Vagina (tissue), 2 donors: ENCODE measurements around the gene RALGPS2. TPM values are rescaled to one million over a fixed set of nuclear protein-coding genes. Genes with fewer than 3 reads are reported as not detected.

Experiments
- DNase-seq, 2 donors: peaks; one replicate each; pipeline ENCODE4 v3.0.0-alpha.2; 2017; ENCODE audit errors: extremely low spot score in 2 of 2
- H3K27ac ChIP-seq: fragments of 200-600 bp; sonication (generic); one replicate; pipeline ENCODE4 v1.5.1; 2019
- H3K27me3 ChIP-seq: fragments of 200-600 bp; sonication (generic); one replicate; pipeline ENCODE4 v1.5.1; 2019
- H3K36me3 ChIP-seq, 2 donors: fragments of 200-600 bp; sonication (generic); one replicate each; pipeline ENCODE4 v1.5.1; 2017 to 2019
- H3K4me1 ChIP-seq: fragments of 200-600 bp; sonication (generic); one replicate; pipeline ENCODE4 v1.5.1; 2019
- H3K4me3 ChIP-seq, 2 donors: fragments of 200-600 bp; sonication (generic); 1 replicate in 1 of 2; 2 replicates in 1 of 2; pipeline ENCODE4 v1.5.1; 2016 to 2019
- H3K9me3 ChIP-seq: fragments of 200-600 bp; sonication (generic); one replicate; pipeline ENCODE4 v1.5.1; 2019
- CTCF ChIP-seq, 3 experiments: fragments of 450-650 bp in 2 of 3; fragments of 200-600 bp in 1 of 3; sonication (generic) in 1 of 3; IDR thresholded peaks; one replicate each; pipeline ENCODE4 v1.5.1; 2017 to 2019; ENCODE audit warnings: antibody characterized with exemption in 3 of 3, mild to moderate bottlenecking in 2 of 3, moderate library complexity in 2 of 3
- POLR2A ChIP-seq, 2 donors: fragments of 450-650 bp; IDR thresholded peaks; one replicate each; pipeline ENCODE4 v1.6.1; 2017; ENCODE audit warnings: antibody characterized with exemption in 2 of 2, mild to moderate bottlenecking in 2 of 2, moderate library complexity in 2 of 2
- POLR2AphosphoS5 ChIP-seq, 2 donors: sonication (generic); formaldehyde crosslinking; IDR thresholded peaks; one replicate each; pipeline ENCODE4 v1.9.0; 2017; ENCODE audit warnings: antibody characterized with exemption in 2 of 2, mild to moderate bottlenecking in 2 of 2, low read depth in 1 of 2; ENCODE audit not compliant: insufficient read depth in 1 of 2
- intact Hi-C: fragments of 100-400 bp; cut with DNase I; formaldehyde crosslinking; loops from one replicate; pipeline ENCODE4 v1.15.1; 2023
- total RNA-seq: library from RNA; depleted of rRNA; stranded (reverse); fragments of >200 nt; gene quantifications from one replicate; pipeline ENCODE4 v1.2.3, GENCODE V29; 2016

Gene RALGPS2
- total RNA-seq, 1 donor from 2014 or later = 20.4 TPM

DNA sequence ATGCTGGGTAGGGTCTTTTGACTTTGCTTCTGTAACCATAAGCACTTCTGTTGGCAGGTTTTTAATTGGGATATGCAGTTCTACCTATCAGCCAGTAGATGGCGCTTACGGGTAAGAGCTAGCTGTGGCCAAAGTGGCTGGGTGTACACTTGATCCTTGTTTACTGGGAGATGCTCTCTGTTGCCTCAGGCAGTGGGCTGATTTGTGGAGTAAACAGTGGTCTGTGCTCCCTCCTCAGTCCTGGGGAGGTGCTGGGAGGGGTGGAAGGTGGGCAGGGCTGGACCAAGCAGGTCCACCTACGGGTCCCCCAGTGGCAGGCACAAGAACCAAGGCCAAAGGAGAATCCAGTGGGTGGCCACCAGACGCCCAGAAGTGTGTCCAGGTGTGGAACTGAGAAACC lies 43.4 kb downstream of the RALGPS2 start:
- no peaks in the 10 kb centered on the region for H3K4me1 ChIP-seq
- intact Hi-C loops = no loop called here
- no peaks in the 10 kb centered on the region for H3K36me3 ChIP-seq
- TF ChIP-seq CTCF (IDR thresholded peaks at IDR 0.05) = peak in 1 of 3 experiments; percentile 20
- TF ChIP-seq POLR2A (IDR thresholded peaks at IDR 0.05) = no peak
- no peak for DNase-seq
- no peak overlapping the region for H3K4me3 ChIP-seq
- H3K9me3 ChIP-seq = peaks cover 7% of the 10 kb centered on the region
- no peak overlapping the region for H3K27ac ChIP-seq
- no peaks in the 10 kb centered on the region for H3K27me3 ChIP-seq

- Histone ChIP-seq H3K9me3 (peaks cover 7% of the 10 kb centered on the region), H3K27me3 (no peaks in the 10 kb centered on the region), H3K36me3 (no peaks in the 10 kb centered on the region), H3K27ac (no peak overlapping the region), H3K4me3 (no peak overlapping the region), H3K4me1 (no peaks in the 10 kb centered on the region)
- intact Hi-C loops = loop anchor here (10.0 kb wide), 1 partner anchor 232 kb away; no protein-coding TSS in a partner anchor
- no peak for DNase-seq
- TF ChIP-seq CTCF (IDR thresholded peaks at IDR 0.05) (no peak), POLR2A (IDR thresholded peaks at IDR 0.05) (no peak), POLR2AphosphoS5 (IDR thresholded peaks at IDR 0.05; ENCODE audit: insufficient read depth in 1 of 2, low read depth in 1 of 2) (no peak)
These were observed 47.9 kb downstream of the RALGPS2 start for GRCh38 chr1:178772952-178773351.

DNA sequence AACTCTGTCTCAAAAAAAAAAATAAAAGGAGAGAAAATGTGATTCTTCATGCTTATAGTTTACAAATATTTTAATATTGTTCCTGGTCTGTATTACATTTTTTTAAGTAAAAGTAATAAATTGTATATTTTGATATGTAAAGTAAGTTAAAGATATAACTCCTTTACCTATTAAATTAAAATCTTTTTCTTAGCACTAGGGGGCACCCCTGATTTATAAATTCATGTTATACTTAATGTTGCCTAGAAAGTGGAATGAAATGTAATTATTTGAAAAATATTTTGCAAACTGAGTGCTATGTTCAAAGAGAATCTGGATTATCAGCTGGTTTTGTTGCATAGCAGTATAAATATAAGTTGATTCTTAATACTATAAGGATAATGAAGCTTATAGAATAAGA lies 49.2 kb downstream of the RALGPS2 start:
- no peaks in the 10 kb centered on the region for H3K27me3 ChIP-seq
- TF ChIP-seq CTCF (IDR thresholded peaks at IDR 0.05) (peak; percentile 3 to 38 (median 24)), POLR2A (IDR thresholded peaks at IDR 0.05) (no peak), POLR2AphosphoS5 (IDR thresholded peaks at IDR 0.05; ENCODE audit: insufficient read depth in 1 of 2, low read depth in 1 of 2) (no peak)
- DNase-seq = no peak
- no peaks in the 10 kb centered on the region for H3K36me3 ChIP-seq
- H3K27ac ChIP-seq = no peak overlapping the region
- intact Hi-C loops = loop anchor here (10.0 kb wide), 1 partner anchor 231 kb away; no protein-coding TSS in a partner anchor
- H3K4me3 ChIP-seq = no peak overlapping the region
- H3K9me3 ChIP-seq = peaks cover 4% of the 10 kb centered on the region
- no peaks in the 10 kb centered on the region for H3K4me1 ChIP-seq

DNA sequence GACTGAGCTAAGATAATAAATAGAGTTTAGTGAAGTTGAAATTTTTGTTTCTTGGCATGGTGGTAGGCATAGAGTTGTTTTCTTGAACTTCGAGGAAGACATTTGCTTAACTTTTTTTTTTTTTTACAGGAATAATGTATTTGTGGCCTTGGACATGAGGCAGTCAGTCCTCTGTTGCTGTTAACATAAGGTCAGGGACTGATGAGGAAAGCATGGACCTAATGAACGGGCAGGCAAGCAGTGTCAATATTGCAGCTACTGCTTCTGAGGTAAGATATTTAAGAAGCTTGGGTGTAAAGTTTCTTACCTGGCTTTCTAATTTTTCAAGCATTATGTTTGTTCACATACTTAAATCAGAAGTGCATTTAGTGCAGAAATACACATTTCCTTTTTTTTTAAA lies 51.5 kb downstream of the RALGPS2 start:
- DNase-seq = no peak
- H3K9me3 ChIP-seq = no peaks in the 10 kb centered on the region
- intact Hi-C loops = loop anchor here (10.0 kb wide), 1 partner anchor 228 kb away; no protein-coding TSS in a partner anchor
- TF ChIP-seq CTCF (IDR thresholded peaks at IDR 0.05) = no peak
- no peak for TF ChIP-seq POLR2AphosphoS5 (IDR thresholded peaks at IDR 0.05; ENCODE audit: insufficient read depth in 1 of 2, low read depth in 1 of 2)
- TF ChIP-seq POLR2A (IDR thresholded peaks at IDR 0.05) = no peak
- no peak overlapping the region for H3K4me3 ChIP-seq
- no peaks in the 10 kb centered on the region for H3K27me3 ChIP-seq
- H3K36me3 ChIP-seq = no peaks in the 10 kb centered on the region
- no peak overlapping the region for H3K27ac ChIP-seq
- H3K4me1 ChIP-seq = no peaks in the 10 kb centered on the region

GRCh38 chr1:178781533-178782330 lies 56.7 kb downstream of the RALGPS2 start:
- intact Hi-C loops = no loop called here
- TF ChIP-seq CTCF (IDR thresholded peaks at IDR 0.05) (no peak), POLR2AphosphoS5 (IDR thresholded peaks at IDR 0.05; ENCODE audit: insufficient read depth in 1 of 2, low read depth in 1 of 2) (no peak), POLR2A (IDR thresholded peaks at IDR 0.05) (no peak)
- no peak overlapping the region for H3K27ac ChIP-seq
- H3K27me3 ChIP-seq = no peaks in the 10 kb centered on the region
- no peak overlapping the region for H3K4me3 ChIP-seq
- H3K4me1 ChIP-seq = peaks cover 6% of the 10 kb centered on the region
- no peaks in the 10 kb centered on the region for H3K36me3 ChIP-seq
- H3K9me3 ChIP-seq = no peaks in the 10 kb centered on the region
- no peak for DNase-seq
